ENCODE results near the gene ATL2. TPM values are rescaled to one million over a fixed set of nuclear protein-coding genes. Genes with fewer than 3 reads are reported as not detected.

The ATL2 gene
- total and polyA plus RNA-seq, 2 donors (not counting 3 experiments of a cell fraction or from before 2014, with no cell fraction given), result 23.9 to 45.5 TPM

DNA sequence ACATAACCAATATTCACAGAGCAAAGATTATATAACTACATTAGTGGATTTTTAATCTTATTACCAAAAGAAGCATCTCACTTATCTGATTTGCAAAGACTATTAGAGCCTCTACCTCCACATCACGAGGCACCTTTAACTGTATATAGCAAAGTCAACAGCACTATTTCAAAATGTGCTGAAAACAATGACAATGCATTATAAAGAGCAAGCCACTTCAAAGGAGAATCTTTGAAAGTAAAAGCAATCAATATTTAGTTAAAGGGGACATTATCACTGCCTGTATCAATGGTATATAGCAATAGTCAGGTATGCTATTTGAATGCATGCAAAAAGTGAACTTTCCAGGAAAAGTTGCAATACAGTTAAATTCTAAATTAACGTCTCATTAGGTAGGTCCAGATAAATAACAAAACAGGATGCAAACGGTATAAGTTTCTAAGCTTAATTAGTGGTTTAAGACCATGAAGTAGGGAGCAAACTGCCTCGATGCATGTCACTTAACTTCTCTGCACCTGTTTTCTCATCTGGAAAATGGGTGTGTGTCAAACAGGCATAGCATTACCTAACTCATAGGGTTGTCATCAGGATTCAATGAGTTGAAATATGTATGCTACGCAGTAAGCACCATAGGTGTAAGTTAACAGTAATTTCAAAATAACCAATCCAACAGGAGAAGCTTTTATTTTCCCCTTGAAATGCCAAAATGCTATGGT lies 31.6 kb downstream of the ATL2 start:
- Histone ChIP-seq H3K4me1 (ENCODE audit: control insufficient read depth, extremely low read depth, insufficient read depth, low read length) (no peaks in the 10 kb centered on the region), H3K27me3 (ENCODE audit: control insufficient read depth in 2 of 2, insufficient read depth in 2 of 2, low read length in 2 of 2) (no peaks in the 10 kb centered on the region), H4K20me1 (replicated peaks; ENCODE audit: control insufficient read depth, extremely low read depth, insufficient read depth, low read length) (no peaks in the 10 kb centered on the region), H3K79me2 (ENCODE audit: control insufficient read depth, insufficient read depth, low read length) (peaks cover 52% of the 10 kb centered on the region), H3K4me2 (ENCODE audit: insufficient read depth, low read length) (no peak overlapping the region), H2AFZ (ENCODE audit: low read depth, low read length) (no peak overlapping the region), H3K27ac (ENCODE audit: insufficient read depth, low read depth, low read length) (no peak overlapping the region), H3K9ac (replicated peaks; ENCODE audit: extremely low read depth, insufficient read depth, low read length) (no peak overlapping the region), H3K36me3 (ENCODE audit: control insufficient read depth in 2 of 2, extremely low read depth in 1 of 2, insufficient read depth in 2 of 2, low read length in 2 of 2) (peaks cover 0 to 4% of the 10 kb centered on the region in 2 experiments), H3K9me3 (replicated peaks; ENCODE audit: control insufficient read depth, insufficient read depth, low read length) (no peaks in the 10 kb centered on the region), H3K4me3 (replicated peaks in 1 of 3; ENCODE audit: insufficient read depth in 1 of 3, low read depth in 1 of 3, low read length in 3 of 3) (no peak overlapping the region), H3K9me1 (replicated peaks; ENCODE audit: control insufficient read depth, extremely low read depth, insufficient read depth, low read length) (no peaks in the 10 kb centered on the region)
- DNase-seq (ENCODE audit: low read depth, low spot score), result no peak
- intact Hi-C loops (cut with micrococcal nuclease), result no loop called here
- no TSS peak for BruUV-seq (replicated peaks)
- FAIRE-seq, result no peak
- TF ChIP-seq GATA2 (IDR thresholded peaks at IDR 0.05; ENCODE audit: insufficient read depth, insufficient read length, low read depth, low read length) (no peak), FOS (IDR thresholded peaks at IDR 0.05; ENCODE audit: borderline replicate concordance, insufficient read depth, low read length) (no peak), MYC (IDR thresholded peaks at IDR 0.05; ENCODE audit: low read depth, low read length) (no peak), CTCF (IDR thresholded peaks at IDR 0.05; ENCODE audit: extremely low read depth in 1 of 2, insufficient read depth in 1 of 2, low read depth in 1 of 2, low read length in 2 of 2) (no peak), JUN (IDR thresholded peaks at IDR 0.05; ENCODE audit: borderline replicate concordance, insufficient read depth, insufficient read length, low read depth) (no peak), POLR2A (IDR thresholded peaks at IDR 0.05; ENCODE audit: low read depth, low read length) (no peak), EZH2 (IDR thresholded peaks at IDR 0.05; ENCODE audit: borderline replicate concordance, low read depth, low read length, severe bottlenecking) (no peak), POLR2AphosphoS5 (IDR thresholded peaks at IDR 0.05; ENCODE audit: insufficient read depth, low read depth, low read length) (no peak)
- TF ChIP-seq, protein P1, sequence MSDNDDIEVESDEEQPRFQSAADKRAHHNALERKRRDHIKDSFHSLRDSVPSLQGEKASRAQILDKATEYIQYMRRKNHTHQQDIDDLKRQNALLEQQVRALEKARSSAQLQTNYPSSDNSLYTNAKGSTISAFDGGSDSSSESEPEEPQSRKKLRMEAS (IDR thresholded peaks at IDR 0.05; ENCODE audit: insufficient read depth, insufficient read length), result no peak
- ChIA-PET POLR2A (no interaction called here), CTCF (interaction anchor here (1.4 to 1.7 kb wide), 2 partner anchors 19 to 31 kb away, joined by 3 to 5 read pairs; partner anchors contain the start of gene ATL2)
- dilution Hi-C loops (cut with MboI; ENCODE audit: extremely low pct_ligation_motif_present, low sequenced_read_pairs), result no loop called here
